Osteoblast (primary cell): ENCODE results near the gene SRCAP. TPM values are rescaled to one million over a fixed set of nuclear protein-coding genes. Genes with fewer than 3 reads are reported as not detected.
A peak's percentile ranks its signal among the peaks of the same experiment; 100 is the strongest.

Source experiments
- DNase-seq: peaks from one replicate; pipeline ENCODE4 v3.0.0; 2011; ENCODE audit warnings: low spot score, mixed read lengths; ENCODE audit not compliant: insufficient read length; ENCODE audit errors: missing footprints
- H2AFZ ChIP-seq: 2 replicates; pipeline ENCODE4 v1.6.0; 2011; ENCODE audit warnings: mild to moderate bottlenecking, low read length
- H3K27ac ChIP-seq: 2 replicates; pipeline ENCODE4 v1.5.1; 2011; ENCODE audit warnings: mild to moderate bottlenecking, low read depth, low read length, moderate library complexity
- H3K27me3 ChIP-seq: 2 replicates; pipeline ENCODE4 v1.6.0; 2012; ENCODE audit warnings: mild to moderate bottlenecking, control low read depth, inconsistent platforms, low read length, moderate library complexity; ENCODE audit not compliant: insufficient read depth
- H3K36me3 ChIP-seq: 2 replicates; pipeline ENCODE4 v1.5.1; 2011; ENCODE audit warnings: mild to moderate bottlenecking, low read length, control low read depth, moderate library complexity; ENCODE audit not compliant: insufficient read depth
- H3K4me1 ChIP-seq: 2 replicates; pipeline ENCODE4 v1.5.1; 2011; ENCODE audit warnings: mild to moderate bottlenecking, low read length, control low read depth, moderate library complexity; ENCODE audit not compliant: insufficient read depth
- H3K4me2 ChIP-seq: 2 replicates; pipeline ENCODE4 v1.6.0; 2011; ENCODE audit warnings: mild to moderate bottlenecking, low read length; ENCODE audit not compliant: insufficient read depth
- H3K4me3 ChIP-seq: fragments of 200-600 bp; sonication (generic); 3 replicates; pipeline ENCODE4 v1.5.1; 2012; ENCODE audit warnings: mild to moderate bottlenecking, low read length, inconsistent platforms; ENCODE audit not compliant: insufficient read depth
- H3K79me2 ChIP-seq: 2 replicates; pipeline ENCODE4 v1.6.0; 2012; ENCODE audit warnings: mild to moderate bottlenecking, low read length, control low read depth, inconsistent platforms; ENCODE audit not compliant: insufficient read depth
- H3K9me3 ChIP-seq: 2 replicates; pipeline ENCODE4 v1.5.1; 2011; ENCODE audit warnings: low read depth, low read length, control low read depth
- H4K20me1 ChIP-seq: 2 replicates; pipeline ENCODE4 v1.6.0; 2012; ENCODE audit warnings: mild to moderate bottlenecking, low read length, control low read depth; ENCODE audit not compliant: insufficient read depth
- total RNA-seq: library from RNA; depleted of rRNA; stranded (reverse); fragments of >200 nt; gene quantifications from 2 replicates; pipeline ENCODE4 v1.2.3, GENCODE V29; 2012
- TF ChIP-seq, protein P1 (sequence below): IDR thresholded peaks from 2 replicates; pipeline ENCODE4 v1.5.1; 2011; ENCODE audit warnings: mild to moderate bottlenecking, low read depth, low read length, moderate library complexity; ENCODE audit errors: extremely low read depth

SRCAP gene
- total RNA-seq, 1 donor = 16.3 TPM

DNA sequence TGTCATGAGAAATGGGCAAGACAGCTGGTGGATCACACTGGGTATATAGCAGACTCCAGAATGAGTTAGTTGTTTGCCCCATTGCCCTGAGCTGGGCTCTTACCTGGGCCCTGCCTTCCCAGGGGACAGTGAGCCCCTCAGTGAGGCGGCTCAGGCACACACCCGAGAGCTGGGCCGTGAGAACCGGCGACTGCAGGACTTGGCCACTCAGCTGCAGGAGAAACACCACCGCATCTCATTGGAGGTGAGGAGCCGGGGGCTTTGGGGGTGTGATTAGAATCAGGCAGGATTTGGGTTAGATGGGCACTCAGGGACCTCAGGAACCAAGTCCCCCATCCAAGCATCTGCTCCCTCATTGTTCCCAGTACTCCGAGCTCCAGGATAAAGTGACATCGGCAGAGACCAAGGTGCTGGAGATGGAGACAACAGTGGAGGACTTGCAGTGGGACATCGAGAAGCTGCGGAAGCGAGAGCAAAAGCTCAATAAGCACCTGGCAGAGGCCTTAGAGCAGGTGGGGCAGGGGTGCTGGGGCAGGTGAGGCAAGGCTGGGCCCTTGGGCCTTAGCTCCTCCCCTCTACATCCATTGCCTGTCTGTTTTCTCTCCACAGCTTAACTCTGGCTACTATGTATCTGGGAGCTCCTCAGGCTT is 66.0 kb downstream of the SRCAP start:
- H3K4me2 ChIP-seq = no peak overlapping the region
- H3K27ac ChIP-seq = no peak overlapping the region
- DNase-seq = peak; percentile 55
- H3K9me3 ChIP-seq = no peaks in the 10 kb centered on the region
- H4K20me1 ChIP-seq = peaks cover 23% of the 10 kb centered on the region
- H3K4me1 ChIP-seq = peaks cover 25% of the 10 kb centered on the region
- H3K79me2 ChIP-seq = peaks cover 36% of the 10 kb centered on the region
- no peak overlapping the region for H2AFZ ChIP-seq
- H3K27me3 ChIP-seq = no peaks in the 10 kb centered on the region
- TF ChIP-seq, protein P1, sequence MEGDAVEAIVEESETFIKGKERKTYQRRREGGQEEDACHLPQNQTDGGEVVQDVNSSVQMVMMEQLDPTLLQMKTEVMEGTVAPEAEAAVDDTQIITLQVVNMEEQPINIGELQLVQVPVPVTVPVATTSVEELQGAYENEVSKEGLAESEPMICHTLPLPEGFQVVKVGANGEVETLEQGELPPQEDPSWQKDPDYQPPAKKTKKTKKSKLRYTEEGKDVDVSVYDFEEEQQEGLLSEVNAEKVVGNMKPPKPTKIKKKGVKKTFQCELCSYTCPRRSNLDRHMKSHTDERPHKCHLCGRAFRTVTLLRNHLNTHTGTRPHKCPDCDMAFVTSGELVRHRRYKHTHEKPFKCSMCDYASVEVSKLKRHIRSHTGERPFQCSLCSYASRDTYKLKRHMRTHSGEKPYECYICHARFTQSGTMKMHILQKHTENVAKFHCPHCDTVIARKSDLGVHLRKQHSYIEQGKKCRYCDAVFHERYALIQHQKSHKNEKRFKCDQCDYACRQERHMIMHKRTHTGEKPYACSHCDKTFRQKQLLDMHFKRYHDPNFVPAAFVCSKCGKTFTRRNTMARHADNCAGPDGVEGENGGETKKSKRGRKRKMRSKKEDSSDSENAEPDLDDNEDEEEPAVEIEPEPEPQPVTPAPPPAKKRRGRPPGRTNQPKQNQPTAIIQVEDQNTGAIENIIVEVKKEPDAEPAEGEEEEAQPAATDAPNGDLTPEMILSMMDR = no peak
- H3K36me3 ChIP-seq = peaks cover 67% of the 10 kb centered on the region
- H3K4me3 ChIP-seq = no peak overlapping the region

DNA sequence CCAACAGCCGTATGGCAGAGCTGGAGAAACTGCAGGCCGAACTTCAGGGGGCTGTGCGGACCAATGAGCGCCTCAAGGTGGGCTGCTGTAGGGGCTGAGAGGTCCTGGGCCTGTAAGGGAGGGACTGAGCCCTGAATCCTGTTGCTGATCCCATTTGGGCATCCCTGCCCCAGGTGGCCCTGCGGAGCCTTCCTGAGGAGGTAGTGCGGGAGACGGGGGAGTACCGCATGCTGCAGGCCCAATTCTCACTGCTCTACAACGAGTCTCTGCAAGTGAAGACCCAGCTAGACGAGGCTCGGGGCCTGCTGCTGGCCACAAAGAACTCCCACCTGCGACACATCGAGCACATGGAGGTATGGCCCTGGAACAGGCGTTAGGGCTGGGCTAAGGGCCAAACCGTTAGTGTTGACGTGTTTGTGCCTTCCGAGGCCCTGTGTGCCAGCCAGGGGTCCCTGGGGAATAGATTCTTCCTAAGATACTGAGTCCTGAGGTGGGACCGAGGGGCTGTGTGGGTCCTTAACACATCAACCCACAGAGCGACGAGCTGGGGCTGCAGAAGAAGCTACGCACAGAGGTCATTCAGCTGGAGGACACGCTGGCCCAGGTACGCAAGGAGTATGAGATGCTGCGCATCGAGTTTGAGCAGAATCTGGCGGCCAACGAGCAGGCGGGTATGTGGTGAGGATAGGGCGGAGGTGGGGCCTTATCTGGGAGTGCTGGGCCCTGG is 67.4 kb downstream of the SRCAP start:
- no peak overlapping the region for H2AFZ ChIP-seq
- no peak overlapping the region for H3K4me2 ChIP-seq
- no peak overlapping the region for H3K4me3 ChIP-seq
- no peak overlapping the region for H3K27ac ChIP-seq
- peaks cover 77% of the 10 kb centered on the region for H3K36me3 ChIP-seq
- H3K27me3 ChIP-seq = no peaks in the 10 kb centered on the region
- TF ChIP-seq, protein P1 = no peak
- H4K20me1 ChIP-seq = peaks cover 23% of the 10 kb centered on the region
- peaks cover 16% of the 10 kb centered on the region for H3K4me1 ChIP-seq
- H3K79me2 ChIP-seq = peaks cover 36% of the 10 kb centered on the region
- peak; percentile 71 for DNase-seq
- H3K9me3 ChIP-seq = no peaks in the 10 kb centered on the region

DNA sequence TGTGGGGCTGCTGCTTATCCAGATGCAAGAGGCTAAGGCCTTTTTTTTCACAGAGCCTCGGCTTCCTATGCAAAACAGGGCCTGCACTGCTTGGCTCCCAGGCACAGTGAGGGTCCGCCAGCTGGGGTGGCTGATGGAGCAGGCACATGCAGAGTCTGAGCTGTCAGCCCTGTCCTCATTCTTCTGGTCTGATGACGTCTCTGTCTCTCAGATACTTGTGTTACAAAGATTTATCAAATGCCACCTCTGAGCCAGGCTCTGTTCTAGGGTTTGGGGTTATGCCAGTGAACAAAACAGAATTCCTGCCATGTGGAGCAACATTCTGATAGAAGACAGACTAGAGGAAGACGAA is 67.9 kb downstream of the SRCAP start:
- peaks cover 83% of the 10 kb centered on the region for H3K36me3 ChIP-seq
- no peaks in the 10 kb centered on the region for H3K27me3 ChIP-seq
- H3K4me2 ChIP-seq = no peak overlapping the region
- H3K4me3 ChIP-seq = no peak overlapping the region
- no peak overlapping the region for H2AFZ ChIP-seq
- no peak overlapping the region for H3K27ac ChIP-seq
- peak; percentile 32 for DNase-seq
- peaks cover 16% of the 10 kb centered on the region for H3K4me1 ChIP-seq
- peaks cover 23% of the 10 kb centered on the region for H4K20me1 ChIP-seq
- TF ChIP-seq, protein P1 = no peak
- no peaks in the 10 kb centered on the region for H3K9me3 ChIP-seq
- peaks cover 36% of the 10 kb centered on the region for H3K79me2 ChIP-seq

DNA sequence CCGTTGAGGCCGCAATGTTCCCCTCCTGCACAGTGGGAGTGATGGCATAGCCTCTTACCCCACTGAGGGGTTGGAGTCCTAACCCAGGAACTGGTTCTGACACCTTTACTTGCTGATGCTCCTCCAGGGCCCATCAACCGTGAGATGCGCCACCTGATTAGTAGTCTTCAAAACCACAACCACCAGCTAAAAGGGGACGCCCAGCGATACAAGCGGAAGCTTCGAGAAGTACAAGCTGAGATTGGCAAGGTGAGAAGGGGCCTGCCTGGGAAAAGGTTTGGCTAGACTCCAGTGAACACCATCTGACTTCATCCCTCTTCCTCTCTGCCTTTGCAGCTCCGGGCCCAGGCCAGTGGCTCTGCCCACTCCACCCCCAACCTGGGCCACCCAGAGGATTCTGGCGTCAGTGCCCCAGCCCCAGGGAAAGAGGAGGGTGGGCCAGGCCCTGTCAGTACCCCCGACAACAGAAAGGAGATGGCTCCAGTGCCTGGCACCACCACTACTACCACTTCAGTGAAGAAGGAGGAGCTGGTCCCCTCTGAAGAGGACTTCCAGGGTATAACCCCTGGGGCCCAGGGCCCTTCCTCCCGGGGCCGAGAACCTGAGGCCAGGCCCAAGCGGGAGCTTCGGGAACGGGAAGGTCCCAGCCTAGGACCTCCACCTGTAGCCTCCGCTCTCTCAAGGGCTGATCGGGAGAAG is 68.9 kb downstream of the SRCAP start:
- peaks cover 11% of the 10 kb centered on the region for H3K4me1 ChIP-seq
- no peak overlapping the region for H3K27ac ChIP-seq
- H3K4me2 ChIP-seq = no peak overlapping the region
- peaks cover 23% of the 10 kb centered on the region for H4K20me1 ChIP-seq
- H3K9me3 ChIP-seq = no peaks in the 10 kb centered on the region
- H3K36me3 ChIP-seq = peaks cover 93% of the 10 kb centered on the region
- peaks cover 28% of the 10 kb centered on the region for H3K79me2 ChIP-seq
- no peak overlapping the region for H2AFZ ChIP-seq
- TF ChIP-seq, protein P1 = no peak
- H3K4me3 ChIP-seq = no peak overlapping the region
- no peaks in the 10 kb centered on the region for H3K27me3 ChIP-seq
- peak; percentile 37 for DNase-seq
